Subcutaneous adipose tissue (tissue), 4 donors: ENCODE results near the gene MAP7D1. TPM values are rescaled to one million over a fixed set of nuclear protein-coding genes. Genes with fewer than 3 reads are reported as not detected.

Experiments used
- CTCF ChIP-seq: fragments of 450-650 bp; IDR thresholded peaks from one replicate; pipeline ENCODE4 v1.5.1; 2016; ENCODE audit warnings: low read depth, mild to moderate bottlenecking, control low read depth, antibody characterized with exemption, moderate library complexity
- total RNA-seq, 4 donors: library from RNA; depleted of rRNA; stranded (reverse); fragments of >200 nt; gene quantifications; one replicate each; pipeline ENCODE4 v1.1.0, GENCODE V29; 2016

MAP7D1 gene
- total RNA-seq, 4 donors from 2014 or later: 73.1 to 227 (median 77.9) TPM

- TF ChIP-seq CTCF: no peak
Observed at GRCh38 chr1:36114371-36114770, 41.6 kb upstream of the MAP7D1 start.

- TF ChIP-seq CTCF: no peak
Observed at GRCh38 chr1:36115200-36115669, 40.7 kb upstream of the MAP7D1 start.

- TF ChIP-seq CTCF: no peak
Observed at GRCh38 chr1:36115931-36116330, 40.0 kb upstream of the MAP7D1 start.

GRCh38 chr1:36116901-36117300, 39.1 kb upstream of the MAP7D1 start:
- no peak for TF ChIP-seq CTCF

- TF ChIP-seq CTCF: no peak
Observed at GRCh38 chr1:36118447-36119204, 37.3 kb upstream of the MAP7D1 start.

- no peak for TF ChIP-seq CTCF
Observed at GRCh38 chr1:36119456-36119855, 36.5 kb upstream of the MAP7D1 start.

GRCh38 chr1:36122062-36123030, 33.6 kb upstream of the MAP7D1 start:
- TF ChIP-seq CTCF: no peak
